NB4 (cell line): Measurements from ENCODE around the gene KIF1A.
A peak's percentile ranks its signal among the peaks of the same experiment; 100 is the strongest.

Experiments
- CTCF ChIP-seq: IDR thresholded peaks from one replicate; pipeline ENCODE4 v1.5.1; 2012; ENCODE audit warnings: low read depth, low read length
- MYC ChIP-seq: IDR thresholded peaks from 2 replicates; pipeline ENCODE4 v1.6.1; 2011; ENCODE audit warnings: low read depth, low read length

GRCh38 chr2:240868286-240869108 lies 48.5 kb upstream of the KIF1A start, which contains the start of gene AGXT:
- no peak for TF ChIP-seq CTCF
- peak; percentile 90 for TF ChIP-seq MYC
